Hypothalamus (tissue), 51 donors: ENCODE measurements around the gene VWC2.

ENCODE experiments used
- DNase-seq, 51 donors: peaks; one replicate each; lab custom pipeline; 2025; lab: John Stamatoyannopoulos, UW

The VWC2 gene

GRCh38 chr7:49927631-49928030 lies 154.2 kb downstream of the VWC2 start:
- no peak for DNase-seq

GRCh38 chr7:49928787-49929186 lies 155.3 kb downstream of the VWC2 start:
- no peak for DNase-seq

GRCh38 chr7:49931627-49932026 lies 158.2 kb downstream of the VWC2 start:
- DNase-seq, result no peak

GRCh38 chr7:49937608-49938007 lies 164.2 kb downstream of the VWC2 start:
- no peak for DNase-seq
